GM19035 (cell line): ENCODE data around the gene SIM2.

ENCODE experiments used
- ATAC-seq: cut with Tn5 transposase; IDR thresholded peaks from one replicate; pipeline ENCODE4 v1.9.1; 2021; ENCODE audit not compliant: unreplicated experiment

Gene SIM2

DNA sequence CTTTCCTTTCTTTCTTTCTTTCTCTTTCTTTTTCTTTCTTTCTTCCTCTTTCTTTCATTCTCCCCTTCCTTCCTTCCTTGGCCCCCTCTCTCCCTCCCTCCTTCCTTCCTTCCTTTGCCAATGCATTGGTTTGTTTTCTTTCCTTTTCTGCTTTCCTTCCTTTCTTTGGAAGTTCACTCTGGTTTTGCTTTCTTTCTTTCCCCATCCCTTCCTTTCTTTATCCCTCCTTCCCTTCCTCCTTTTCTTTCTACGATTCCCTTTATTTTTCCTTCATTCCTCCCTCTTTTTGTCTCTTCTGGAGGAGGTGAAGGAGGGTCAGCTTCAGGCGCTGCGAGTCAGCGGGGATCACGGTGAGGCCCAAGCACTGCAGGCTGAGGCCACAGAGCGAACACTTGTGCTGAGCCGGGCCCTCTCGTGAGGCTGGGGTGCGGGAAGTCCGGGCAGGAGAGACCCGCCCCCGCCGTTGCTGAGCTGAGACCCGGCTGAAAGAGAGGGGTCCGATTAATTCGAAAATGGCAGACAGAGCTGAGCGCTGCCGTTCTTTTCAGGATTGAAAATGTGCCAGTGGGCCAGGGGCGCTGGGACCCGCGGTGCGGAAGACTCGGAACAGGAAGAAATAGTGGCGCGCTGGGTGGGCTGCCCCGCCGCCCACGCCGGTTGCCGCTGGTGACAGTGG, 1.5 kb downstream of the SIM2 start:
- ATAC-seq = no peak

DNA sequence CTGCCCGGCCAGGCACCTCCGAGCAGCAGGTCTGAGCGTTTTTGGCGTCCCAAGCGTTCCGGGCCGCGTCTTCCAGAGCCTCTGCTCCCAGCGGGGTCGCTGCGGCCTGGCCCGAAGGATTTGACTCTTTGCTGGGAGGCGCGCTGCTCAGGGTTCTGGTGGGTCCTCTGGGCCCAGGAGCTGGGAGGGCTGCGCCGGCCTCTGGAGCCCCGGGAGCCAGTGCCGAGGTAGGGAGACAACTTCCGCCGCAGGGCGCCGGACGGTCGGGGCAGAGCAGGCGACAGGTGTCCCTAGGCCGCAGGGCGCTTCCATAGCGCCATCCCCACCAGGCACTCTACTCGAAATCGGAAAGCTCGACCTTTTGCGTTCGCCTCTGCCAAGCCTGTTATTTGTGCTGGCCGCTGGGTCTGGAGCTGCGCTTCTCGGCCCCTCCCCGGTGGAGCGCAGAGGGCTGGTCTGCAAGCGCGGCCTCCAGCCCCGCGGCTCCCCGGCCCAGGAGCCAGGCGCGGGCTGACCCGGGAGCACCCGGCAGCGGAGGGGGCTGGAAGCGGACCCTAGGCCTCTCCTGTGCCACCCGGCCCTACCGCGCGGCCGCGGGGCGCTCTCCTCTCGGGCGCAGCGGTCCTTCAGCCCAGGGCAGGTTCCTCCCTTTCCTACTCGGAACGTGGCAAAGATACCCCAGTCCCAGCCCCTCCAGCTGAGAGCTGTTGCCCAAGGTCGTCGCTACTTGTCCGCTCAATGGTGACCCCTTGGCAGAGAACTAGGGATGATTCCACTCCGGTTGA, 2.2 kb downstream of the SIM2 start:
- ATAC-seq = no peak

DNA sequence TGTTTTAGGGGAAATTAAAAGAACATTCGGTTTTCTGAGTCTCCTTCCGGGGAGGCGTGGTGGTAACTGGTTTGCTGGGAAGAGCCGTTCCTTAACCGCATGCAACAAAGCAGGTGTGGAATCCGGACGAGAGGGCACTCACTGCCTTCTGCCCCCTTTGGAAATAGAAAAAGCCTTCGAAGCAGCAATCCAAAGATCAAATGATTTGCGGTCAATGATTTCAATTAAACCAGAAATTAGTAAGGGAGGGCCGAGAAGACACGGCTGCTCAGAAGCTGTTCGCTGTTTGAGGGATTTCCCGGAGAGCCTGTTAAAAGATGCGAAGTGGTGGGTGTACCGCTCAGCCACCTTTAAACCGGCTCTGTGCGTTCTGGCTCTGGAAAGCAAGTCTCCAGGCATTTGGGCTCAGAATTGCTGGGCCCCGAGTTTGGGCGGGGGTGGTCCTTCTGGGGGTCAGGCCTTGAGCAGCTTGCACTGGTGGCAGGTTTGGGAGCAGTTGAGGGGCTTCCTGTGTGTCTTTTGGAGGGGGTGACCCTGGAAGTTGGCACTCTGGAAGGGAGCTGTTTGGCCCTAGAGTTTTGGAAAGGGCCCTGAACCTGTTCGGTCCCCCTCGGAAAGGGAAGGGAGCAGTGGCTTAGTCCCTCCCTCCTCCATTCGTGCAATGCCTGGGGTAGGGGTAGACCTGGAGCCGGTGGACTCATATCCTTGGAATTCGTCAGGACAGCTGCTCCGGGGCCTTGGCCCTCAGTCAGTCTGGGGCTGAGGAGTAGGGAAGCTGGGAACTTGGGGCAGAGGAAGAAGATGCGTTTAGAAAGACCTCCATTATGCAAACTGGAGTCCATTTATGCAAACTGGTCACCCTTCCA, 3.1 kb downstream of the SIM2 start:
- no peak for ATAC-seq

DNA sequence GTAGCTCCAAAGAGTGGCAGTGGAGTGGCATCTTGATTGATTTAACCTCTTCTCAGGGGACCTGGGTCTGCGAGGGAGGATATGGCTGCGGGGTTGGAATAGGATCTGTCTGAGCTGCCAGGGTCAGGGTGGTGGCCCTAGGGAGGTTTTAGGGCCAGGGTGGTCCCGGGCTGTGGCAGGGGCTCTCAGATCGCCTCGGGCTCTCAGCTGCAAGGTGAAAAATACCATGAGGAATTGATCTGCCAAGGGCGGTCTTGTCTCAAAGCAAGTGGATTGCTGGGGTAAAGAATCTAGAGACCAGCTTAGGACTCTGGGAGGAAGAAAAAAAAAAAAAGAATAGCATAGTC, 3.7 kb downstream of the SIM2 start:
- ATAC-seq = no peak

DNA sequence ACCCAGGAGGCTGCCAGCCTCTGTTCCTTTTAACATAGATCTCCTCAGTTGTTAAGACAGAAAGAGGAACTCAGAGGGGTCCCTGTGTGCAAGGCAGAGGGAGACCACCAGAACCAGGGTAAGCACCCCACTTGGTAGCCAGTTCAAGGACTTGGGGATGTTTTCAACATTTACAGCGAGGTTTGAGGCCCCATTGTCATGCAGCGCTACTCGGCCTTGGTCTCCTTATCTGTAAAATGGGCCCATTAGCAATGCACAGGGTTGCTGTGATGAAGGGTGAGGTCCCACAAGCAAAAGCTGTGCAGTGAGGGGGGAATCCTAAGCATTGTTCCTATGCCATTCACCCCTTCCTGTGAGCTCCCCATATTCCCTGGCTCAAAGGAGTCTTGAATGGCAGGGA, 4.2 kb downstream of the SIM2 start:
- no peak for ATAC-seq

DNA sequence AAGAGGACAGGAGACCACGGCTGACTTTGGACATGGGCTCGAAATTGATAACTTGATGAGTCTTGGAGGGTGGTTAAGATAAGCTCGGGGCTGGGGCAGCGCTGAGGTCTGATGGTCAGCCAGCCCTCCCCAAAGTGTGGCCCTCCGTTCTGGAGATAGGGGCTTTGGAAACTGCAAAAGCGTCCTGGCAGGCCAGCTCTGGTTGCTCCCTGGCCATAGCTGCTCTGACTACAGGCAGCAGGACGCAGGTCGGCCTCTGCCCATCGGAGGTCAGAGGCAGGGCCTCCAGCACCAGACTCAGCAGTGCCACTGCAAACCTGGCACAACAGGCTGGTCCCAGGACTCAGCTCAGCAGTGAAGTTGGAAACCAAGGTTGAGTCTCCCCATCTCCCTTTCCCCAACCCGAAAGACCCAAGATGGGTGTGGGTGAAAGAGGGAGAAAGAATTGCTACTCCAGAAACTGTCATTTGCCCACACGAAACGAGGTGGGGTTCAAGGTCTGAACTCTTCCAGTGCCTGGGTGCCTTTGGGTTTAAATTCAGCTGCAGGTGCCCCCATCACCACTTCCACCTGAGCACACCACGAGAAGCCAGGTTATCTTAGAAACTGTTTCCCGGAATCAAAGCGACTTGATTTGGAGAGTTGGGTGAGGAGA, 4.8 kb downstream of the SIM2 start:
- ATAC-seq = no peak

DNA sequence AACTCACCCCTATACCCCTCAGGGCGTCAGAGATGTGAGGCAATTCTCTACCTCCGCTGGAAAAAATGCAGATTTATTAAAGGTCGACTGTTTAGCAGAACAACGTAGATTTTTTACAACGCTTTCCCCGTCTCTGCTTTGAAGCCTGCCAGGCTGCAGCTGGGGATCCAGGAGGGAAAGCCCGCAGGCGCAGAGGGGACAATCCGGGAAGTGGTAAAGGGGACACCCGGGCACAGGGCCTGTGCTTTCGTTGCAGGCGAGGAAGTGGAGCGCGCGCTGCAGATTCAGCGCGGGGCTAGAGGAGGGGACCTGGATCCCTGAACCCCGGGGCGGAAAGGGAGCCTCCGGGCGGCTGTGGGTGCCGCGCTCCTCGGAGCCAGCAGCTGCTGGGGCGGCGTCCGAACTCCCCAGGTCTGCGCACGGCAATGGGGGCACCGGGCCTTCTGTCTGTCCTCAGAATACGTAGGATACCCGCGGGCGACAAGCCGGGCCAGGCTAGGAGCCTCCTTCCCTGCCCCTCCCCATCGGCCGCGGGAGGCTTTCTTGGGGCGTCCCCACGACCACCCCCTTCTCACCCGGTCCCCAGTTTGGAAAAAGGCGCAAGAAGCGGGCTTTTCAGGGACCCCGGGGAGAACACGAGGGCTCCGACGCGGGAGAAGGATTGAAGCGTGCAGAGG, 5.5 kb downstream of the SIM2 start:
- ATAC-seq = no peak

DNA sequence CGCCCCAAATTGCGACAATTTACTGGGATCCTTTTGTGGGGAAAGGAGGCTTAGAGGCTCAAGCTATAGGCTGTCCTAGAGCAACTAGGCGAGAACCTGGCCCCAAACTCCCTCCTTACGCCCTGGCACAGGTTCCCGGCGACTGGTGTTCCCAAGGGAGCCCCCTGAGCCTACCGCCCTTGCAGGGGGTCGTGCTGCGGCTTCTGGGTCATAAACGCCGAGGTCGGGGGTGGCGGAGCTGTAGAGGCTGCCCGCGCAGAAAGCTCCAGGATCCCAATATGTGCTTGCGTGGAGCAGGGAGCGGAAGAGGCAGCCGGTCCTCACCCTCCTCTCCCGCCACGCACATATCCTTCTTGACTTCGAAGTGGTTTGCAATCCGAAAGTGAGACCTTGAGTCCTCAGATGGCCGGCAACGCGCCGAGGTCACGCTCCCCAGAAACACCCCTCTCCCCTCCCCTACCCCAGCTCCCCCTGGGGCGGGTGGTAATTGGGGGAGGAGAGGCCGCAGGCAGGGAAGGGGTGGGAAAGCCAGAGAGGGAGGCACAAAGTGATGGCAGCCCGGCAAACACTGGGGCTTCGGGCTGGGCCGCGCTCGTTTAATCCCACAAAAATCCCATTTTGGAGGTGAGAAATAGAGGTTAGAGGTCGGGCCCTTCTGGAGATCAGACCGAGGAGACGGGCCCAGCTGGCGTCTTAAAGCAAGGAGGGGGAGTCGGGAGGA, 6.2 kb downstream of the SIM2 start:
- no peak for ATAC-seq

DNA sequence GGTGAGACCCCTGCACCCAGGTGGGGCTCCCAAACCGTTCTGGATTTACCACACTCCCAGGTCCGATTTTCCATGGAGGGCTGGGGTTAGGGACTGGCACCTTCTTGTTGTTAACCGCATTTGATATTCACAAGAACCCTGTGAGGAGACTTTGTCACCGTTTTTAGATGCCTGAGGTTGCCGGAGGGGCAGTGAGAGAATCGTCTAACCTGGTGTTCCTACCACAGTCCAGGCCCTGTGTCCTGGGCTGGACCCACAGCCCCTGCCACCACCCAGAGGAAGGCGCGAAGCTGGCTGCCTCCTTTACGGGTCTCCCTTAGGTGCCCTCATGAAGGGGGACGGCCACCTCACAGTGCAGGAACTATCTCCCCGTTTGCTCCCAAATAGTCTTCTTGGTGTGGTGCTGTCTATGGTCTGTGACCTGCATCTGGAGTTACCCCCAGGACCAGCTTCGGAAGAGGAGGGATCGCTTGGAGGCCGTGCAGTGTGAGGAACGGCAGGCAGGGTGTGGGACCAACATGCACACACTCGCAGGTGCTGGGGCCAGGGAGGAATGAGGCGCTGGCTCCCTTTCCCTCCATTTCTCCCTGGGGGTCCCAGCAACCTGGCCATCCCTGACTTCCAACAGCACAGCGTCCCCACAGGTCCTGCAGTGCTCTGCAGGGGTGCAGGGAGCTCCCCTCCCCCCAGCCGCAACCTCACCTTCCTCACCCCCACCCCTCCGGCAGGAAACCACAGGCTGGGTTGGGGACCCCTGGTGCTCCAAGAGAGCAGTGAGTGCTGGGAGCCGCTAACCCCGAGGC, 7.0 kb downstream of the SIM2 start:
- ATAC-seq = no peak

DNA sequence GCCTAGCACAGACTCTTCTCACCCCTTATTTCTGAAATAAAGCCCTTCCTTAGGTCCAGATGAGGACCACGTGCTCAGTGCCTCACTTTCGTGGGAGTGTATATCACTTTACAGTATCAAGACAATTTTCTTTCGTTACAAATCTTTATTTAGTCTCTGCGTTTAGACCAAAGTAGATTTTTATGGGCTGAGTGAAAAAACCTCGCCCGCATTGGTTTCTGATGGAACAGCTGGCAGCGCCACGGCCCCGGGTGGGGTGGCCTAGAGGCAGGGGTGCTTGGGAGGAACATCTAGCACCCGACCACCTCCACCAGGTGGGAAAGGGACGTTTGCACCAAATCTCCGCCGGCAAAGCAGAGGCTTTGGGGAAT, 7.6 kb downstream of the SIM2 start:
- ATAC-seq = no peak

DNA sequence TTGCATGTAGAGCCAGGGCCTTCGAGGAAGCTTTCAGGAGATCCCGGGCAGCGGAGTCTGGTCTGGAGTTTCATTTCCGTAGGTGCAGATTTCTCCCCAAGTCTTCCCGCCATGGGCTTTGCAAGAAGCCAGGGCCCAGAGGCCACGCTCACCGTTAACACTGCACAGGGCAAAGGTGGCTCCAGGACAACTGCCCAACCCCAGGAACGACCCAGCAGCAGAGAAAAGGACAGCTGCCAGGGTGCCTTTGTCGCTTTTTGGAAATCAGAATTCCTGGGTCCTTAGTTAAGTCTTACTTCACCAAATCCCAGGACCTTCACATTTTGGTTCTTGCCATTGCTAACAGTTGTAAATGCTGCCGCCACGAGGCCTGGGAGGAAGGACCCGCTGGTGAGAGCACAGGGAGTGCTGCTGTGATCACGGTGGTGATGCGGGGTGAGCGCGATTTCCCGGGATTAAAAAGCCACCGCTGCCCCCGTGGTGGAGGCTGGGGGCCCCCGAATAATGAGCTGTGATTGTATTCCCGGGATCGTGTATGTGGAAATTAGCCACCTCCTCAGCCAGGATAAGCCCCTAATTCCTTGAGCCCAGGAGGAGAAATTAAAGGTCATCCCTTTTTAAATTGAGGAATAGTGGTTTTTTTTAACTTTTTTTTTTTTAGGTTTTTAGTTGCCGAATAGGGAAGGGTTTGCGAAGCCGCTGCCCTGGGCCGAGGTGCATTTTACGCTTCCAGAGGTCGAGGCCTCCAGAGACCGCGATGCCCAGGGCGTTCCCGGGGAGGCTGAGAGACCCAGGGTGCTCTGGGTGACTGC, 8.2 kb downstream of the SIM2 start:
- no peak for ATAC-seq

DNA sequence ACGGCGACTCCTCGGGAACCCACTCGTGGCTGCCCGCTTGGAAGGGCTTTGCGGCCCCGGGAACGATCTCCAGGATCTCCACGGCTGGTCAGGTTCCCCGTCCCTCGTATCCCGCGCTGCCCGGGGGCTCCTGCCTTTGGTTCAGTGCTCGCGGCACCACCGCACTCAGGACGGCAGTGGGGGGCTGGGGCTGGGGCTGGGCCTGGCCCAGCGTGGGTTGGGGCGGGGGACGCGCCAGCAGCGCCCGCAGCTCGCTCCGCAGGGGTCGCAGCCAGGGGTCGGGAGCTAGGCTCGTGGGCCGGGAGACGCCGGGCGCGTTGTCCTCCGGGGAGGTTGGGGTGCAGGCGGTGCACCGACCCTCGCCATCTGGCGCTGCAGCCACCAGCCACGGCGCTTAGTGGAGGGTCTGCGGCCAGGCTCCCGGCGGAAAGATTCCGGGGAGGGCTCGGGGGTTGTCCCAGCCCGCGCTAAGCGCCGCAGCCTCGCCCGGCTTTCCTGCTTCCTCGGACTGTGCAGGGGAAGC, 8.9 kb downstream of the SIM2 start:
- no peak for ATAC-seq

DNA sequence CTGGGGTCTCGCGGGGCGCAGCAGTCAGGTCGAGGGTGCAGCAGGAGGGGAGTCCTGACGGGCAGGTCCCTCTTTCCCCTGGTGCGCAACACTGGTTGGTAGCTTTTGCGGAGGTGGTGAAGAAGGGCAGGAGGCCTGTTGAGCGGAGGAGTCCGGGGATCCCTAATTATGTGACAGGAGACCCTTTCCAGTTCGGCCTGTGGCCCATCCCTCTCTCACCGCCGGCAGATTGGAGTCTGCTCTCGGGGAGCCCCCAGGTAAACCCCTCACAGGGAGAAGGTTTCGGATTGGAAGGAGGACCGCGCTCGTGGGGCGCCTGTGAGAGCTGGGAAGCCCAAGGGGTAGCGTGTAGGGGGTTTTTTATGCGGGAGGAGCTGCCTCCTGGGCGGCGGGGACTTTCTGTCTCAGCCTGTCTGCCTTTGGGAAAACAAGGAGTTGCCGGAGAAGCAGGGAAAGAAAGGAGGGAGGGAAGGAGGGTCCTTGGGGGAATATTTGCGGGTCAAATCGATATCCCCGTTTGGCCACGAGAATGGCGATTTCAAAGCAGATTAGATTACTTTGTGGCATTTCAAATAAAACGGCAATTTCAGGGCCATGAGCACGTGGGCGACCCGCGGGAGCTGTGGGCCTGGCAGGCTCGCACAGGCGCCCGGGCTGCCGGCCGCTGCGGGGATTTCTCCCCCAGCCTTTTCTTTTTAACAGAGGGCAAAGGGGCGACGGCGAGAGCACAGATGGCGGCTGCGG, 9.5 kb downstream of the SIM2 start:
- ATAC-seq = no peak

DNA sequence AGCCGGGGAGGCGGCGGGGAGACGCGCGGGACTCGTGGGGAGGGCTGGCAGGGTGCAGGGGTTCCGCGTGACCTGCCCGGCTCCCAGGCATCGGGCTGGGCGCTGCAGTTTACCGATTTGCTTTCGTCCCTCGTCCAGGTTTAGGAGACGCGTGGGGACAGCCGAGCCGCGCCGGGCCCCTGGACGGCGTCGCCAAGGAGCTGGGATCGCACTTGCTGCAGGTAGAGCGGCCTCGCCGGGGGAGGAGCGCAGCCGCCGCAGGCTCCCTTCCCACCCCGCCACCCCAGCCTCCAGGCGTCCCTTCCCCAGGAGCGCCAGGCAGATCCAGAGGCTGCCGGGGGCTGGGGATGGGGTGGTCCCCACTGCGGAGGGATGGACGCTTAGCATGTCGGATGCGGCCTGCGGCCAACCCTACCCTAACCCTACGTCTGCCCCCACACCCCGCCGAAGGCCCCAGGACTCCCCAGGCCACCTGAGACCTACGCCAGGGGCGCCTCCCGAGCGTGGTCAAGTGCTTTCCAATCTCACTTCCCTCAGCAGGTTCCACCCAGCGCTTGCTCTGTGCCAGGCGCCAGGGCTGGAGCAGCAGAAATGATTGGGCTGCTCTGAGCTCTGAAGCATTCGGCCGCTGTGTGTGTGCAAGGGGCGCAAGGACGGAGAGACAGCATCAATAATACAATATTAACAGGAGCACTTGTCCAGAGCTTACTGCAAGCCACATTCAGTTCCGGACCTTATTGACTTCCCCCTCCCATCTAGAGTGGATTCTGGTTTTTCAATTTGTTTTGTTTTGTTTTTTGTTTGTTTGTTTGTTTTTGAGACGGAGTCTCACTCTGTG, 10.3 kb downstream of the SIM2 start:
- no peak for ATAC-seq

DNA sequence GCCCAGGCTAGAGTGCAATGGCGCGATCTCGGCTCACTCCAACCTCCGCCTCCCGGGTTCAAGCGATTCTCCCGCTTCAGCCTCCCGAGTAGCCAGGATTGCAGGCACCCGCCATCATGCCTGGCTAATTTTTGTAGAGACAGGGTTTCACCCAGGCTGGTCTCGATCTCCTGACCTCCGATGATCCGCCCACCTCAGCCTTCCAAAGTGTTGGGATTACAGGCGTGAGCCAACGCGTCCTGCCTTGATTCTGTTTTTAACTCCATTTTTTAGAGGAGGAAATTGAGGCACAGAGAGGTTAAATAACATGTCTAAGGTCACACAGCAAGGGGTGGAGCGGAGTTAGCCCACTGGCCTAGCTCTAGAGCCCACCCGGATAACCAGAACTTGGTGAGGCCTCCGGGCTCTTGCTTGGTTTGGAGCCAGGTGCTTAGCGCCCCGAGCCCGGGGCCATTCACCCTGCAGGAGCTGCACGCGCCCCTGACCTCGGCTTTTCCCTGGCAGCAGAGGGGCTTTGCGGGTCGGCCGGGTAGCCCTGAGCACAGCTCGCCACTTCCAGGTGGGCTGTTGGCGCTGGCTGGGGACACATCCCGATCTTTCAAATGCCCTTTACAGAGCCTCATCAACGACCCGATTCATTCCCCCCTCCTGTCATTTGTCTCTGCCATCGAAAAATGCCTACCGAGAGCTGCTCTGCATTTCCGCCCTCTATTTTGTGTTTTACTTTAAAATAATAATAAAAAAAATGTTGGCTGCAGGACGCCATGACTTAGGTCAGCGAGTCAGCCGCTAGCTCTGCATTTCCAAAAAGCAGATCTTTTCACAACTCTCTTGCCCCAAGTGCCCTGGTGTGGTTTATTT, 11.2 kb downstream of the SIM2 start:
- ATAC-seq = no peak

DNA sequence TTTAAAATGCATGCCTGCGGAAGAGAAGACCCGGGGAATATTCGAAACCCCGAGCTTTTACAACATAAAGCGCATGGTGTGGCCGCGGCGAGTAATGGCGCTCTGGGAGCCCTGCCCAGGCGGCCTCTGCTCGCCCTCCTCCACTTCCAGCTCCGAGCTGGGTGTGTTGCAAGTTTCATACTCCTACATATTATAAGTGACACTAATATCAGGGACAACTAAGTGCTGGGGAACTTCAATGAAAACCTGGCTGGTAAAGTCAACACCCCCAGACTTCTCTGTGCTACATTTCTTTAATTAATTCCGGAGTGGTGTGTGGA, 11.8 kb downstream of the SIM2 start:
- ATAC-seq = no peak
